NCI-H128 (cell line): Measurements from ENCODE around the gene HOXB2.

Source experiments
- DNase-seq: peaks from one replicate; lab custom pipeline; 2025; ENCODE audit not compliant: unreplicated experiment; lab: John Stamatoyannopoulos, UW

HOXB2 gene

DNA sequence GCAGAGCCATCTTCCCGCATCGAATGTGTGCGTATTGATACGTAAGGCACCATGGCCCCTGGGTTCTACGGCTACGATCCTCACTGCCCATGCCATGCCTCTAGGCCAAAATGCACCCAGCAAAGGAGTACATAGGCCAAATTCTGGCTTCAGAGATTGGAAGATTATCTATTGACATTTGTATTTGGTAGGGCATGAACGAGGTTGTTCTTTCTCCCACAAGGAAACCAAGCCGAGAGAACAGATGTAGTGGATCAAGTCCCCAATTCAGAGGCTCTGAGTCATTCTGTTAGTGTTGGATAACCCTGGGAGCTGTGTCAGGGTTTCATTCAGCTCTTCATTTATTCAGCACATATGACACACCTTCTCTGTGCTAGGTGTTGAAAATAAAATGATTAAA lies 50.6 kb downstream of the HOXB2 start:
- no peak for DNase-seq
